ENCODE data around the gene PDLIM3.

- TF ChIP-seq CTCF (conservative IDR thresholded peaks at IDR 0.05; ENCODE audit: low read depth, low read length) = no peak
- no peak for TF ChIP-seq EZH2phosphoT487 (IDR thresholded peaks at IDR 0.05; ENCODE audit: borderline replicate concordance, low read length)
Observed at GRCh38 chr4:185467101-185467500, 68.2 kb downstream of the PDLIM3 start.

Data from PC-3 (cell line).